ENCODE measurements around the gene TSSK2.

GRCh38 chr22:19172213-19173046 is 41.3 kb downstream of the TSSK2 start:
- TF ChIP-seq CTCF (IDR thresholded peaks at IDR 0.05; ENCODE audit: low read length), result no peak
- no peak for TF ChIP-seq EZH2 (optimal IDR thresholded peaks at IDR 0.05; ENCODE audit: low read depth, low read length)
